ENCODE data around the gene ATXN7L1.
"Not testable (repeated sequence)": the region's sequence is repeated elsewhere in the genome, so short reads cannot be mapped to it uniquely, and the experiment has no call there.

Gene ATXN7L1

GRCh38 chr7:105794741-105795729 lies 81.4 kb downstream of the ATXN7L1 start:
- TF ChIP-seq CTCF (IDR thresholded peaks at IDR 0.05), result no peak
- H3K27ac ChIP-seq, result peak overlapping the region; percentile 33 to 57
- no peak overlapping the region for H3K4me3 ChIP-seq
- peak; percentile 59 for DNase-seq (ENCODE audit: low spot score)

GRCh38 chr7:105792488-105793370 lies 83.7 kb downstream of the ATXN7L1 start:
- Histone ChIP-seq H3K4me3 (no peak overlapping the region), H3K27ac (no peak overlapping the region)
- DNase-seq (ENCODE audit: low spot score), result peak; percentile 26
- TF ChIP-seq CTCF (IDR thresholded peaks at IDR 0.05), result no peak

DNA sequence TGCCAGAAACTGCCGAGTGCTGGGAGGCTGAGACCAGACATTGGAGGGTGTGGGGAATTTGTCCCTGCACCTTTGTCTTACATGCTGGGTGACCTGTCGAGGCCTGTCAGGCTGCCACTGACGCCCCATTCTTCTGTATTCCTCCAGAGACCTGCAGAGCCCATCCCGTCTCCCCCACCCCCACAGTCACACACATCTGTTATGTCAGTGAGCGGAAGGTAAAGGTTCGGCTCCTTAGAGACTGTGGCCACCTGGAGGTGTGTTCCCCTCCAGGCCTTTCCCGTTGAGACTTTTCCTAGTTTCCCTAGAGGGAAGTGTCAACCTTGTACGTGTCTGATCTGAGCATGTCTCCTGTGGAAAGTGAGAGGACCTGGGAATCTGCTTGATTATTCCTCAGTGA lies 84.5 kb downstream of the ATXN7L1 start:
- TF ChIP-seq CTCF (IDR thresholded peaks at IDR 0.05), result no peak
- Histone ChIP-seq H3K27ac (no peak overlapping the region), H3K4me3 (no peak overlapping the region)
- DNase-seq (ENCODE audit: low spot score), result peak; percentile 50

DNA sequence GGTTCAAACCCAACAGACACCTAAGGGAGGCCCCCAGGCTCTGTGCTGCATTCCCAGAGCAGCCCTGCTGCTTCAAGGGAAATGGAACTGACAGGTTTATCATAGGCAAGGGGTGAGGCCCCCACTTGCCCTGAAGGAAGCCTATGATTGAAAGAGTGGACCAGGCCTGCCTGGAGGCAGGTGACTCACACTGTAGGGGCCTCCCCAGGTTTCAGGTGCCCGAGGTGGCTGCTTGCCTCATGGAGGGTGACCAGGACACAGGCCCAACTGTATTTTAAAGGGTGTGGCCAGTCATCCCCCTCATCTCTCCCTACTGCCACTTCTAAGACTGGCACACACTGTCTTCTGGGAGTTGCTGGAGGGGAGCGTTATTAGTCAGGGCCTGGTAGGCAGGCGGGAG lies 85.4 kb downstream of the ATXN7L1 start:
- Histone ChIP-seq H3K27ac (no peak overlapping the region), H3K4me3 (no peak overlapping the region)
- TF ChIP-seq CTCF (IDR thresholded peaks at IDR 0.05), result no peak
- DNase-seq (ENCODE audit: low spot score), result peak; percentile 65

DNA sequence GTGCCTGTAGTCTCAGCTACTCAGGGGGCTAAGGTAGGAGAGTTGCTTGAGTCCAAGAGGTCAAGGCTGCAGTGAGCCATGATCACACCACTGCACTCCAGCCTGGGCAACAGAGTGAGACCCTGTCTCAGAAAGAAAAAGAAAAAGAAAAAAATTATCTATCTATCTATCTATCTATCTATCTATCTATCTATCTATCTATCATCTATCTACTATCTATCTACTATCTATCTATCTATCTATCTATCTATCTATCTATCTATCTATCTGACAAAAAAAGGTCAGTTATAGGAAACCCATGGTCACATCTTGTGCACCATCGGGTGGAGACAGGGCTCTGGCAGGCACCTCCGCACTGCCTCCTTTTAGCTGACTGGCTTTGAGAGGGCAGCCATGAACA lies 85.9 kb downstream of the ATXN7L1 start:
- not testable (repeated sequence) for H3K27ac ChIP-seq; H3K4me3 ChIP-seq; DNase-seq (ENCODE audit: low spot score)

DNA sequence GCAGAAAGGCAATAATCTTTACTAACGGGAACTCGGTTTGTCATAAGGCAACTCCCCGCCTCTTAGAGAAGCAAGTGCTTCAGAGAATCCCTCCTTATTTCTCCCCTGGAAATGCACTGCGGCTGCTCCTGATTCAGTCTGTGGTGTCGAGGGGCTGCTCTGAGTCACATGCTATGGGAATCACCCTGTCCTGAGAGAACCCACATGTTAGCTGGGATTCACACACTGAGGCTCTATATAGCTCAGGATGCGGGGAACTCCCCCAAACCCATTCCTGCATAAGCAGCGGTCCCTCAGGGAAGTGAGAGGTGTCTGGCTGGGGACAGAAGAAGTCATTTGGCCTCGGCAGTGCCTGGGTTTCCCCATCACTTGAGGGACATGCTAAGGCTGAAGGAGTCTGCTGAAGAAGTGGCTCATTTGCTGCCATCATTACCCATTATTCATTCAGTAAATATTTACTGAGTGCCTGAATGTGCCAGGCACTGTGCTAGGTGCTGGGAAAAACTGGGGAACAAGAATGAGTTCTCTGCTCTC lies 87.5 kb downstream of the ATXN7L1 start:
- no peak for TF ChIP-seq CTCF (IDR thresholded peaks at IDR 0.05)
- no peak overlapping the region for H3K27ac ChIP-seq
- no peak overlapping the region for H3K4me3 ChIP-seq
- DNase-seq (ENCODE audit: low spot score), result peak; percentile 40

DNA sequence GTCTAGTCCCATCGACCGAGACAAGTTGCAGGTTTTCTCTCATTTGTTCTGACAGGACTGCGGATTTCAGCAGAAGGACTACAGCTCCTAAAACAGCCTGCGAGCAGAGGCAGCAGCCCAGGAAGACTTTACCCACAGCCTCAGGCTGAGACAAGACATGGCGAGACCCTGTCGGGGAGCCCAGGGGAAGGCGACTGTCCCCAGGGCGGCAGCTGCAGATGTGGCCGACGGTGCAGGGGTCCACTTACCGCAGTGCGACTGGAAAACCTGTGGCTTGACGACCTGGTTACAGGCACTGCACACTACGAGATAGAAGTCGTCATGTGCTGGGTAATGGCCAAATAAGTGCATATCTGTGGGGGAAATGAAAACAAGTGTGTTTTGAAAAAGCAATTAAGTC lies 88.0 kb downstream of the ATXN7L1 start:
- no peak for TF ChIP-seq CTCF (IDR thresholded peaks at IDR 0.05)
- peak; percentile 22 for DNase-seq (ENCODE audit: low spot score)
- H3K4me3 ChIP-seq, result no peak overlapping the region
- H3K27ac ChIP-seq, result no peak overlapping the region

Measured in coronary artery (tissue), 2 donors.